Caco-2 (cell line): Measurements from ENCODE around the gene CALB2. TPM values are rescaled to one million over a fixed set of nuclear protein-coding genes. Genes with fewer than 3 reads are reported as not detected.

Source experiments
- BruUV-seq: library from RNA; stranded (reverse); fragments of 400-500 nt; replicated peaks from 2 replicates; lab custom pipeline; 2021; lab: Mats Ljungman, UMichigan
- CTCF ChIA-PET: fragments of 300-600 bp; sonication (Branson Sonifier 250); formaldehyde crosslinking; loops from one replicate; lab custom pipeline; 2022; ENCODE audit warnings: antibody characterized with exemption; lab: Charles Lee
- POLR2A ChIA-PET: fragments of 300-600 bp; sonication (Branson Sonifier 250); formaldehyde crosslinking; loops from one replicate; lab custom pipeline; 2022; ENCODE audit warnings: antibody characterized with exemption; lab: Charles Lee
- DNase-seq, 2 experiments: peaks; one replicate each; pipeline versions ENCODE4 v3.0.0 to v3.0.0-alpha.2; 2020 to 2022
- H3K27me3 ChIP-seq: replicated peaks from 2 replicates; pipeline ENCODE4 v1.6.0; 2011; ENCODE audit warnings: low read length; ENCODE audit not compliant: control insufficient read depth, insufficient read depth
- H3K36me3 ChIP-seq: 2 replicates; pipeline ENCODE4 v1.5.1; 2011; ENCODE audit warnings: low read length; ENCODE audit not compliant: control insufficient read depth, insufficient read depth
- H3K4me1 ChIP-seq: fragments of 250-450 bp; sonication (Bioruptor Pico); 2 replicates; pipeline ENCODE4 v1.5.1; 2020; ENCODE audit warnings: mild to moderate bottlenecking
- H3K4me3 ChIP-seq: 2 replicates; pipeline ENCODE4 v1.5.1; 2011; ENCODE audit warnings: low read depth, mild to moderate bottlenecking, control low read depth, low read length
- H3K9me3 ChIP-seq: fragments of 250-450 bp; sonication (Bioruptor Pico); 2 replicates; pipeline ENCODE4 v1.5.1; 2020; ENCODE audit warnings: mild to moderate bottlenecking, moderate library complexity
- H3K27ac Mint-ChIP-seq: one replicate; pipeline ENCODE4 v1.8.0; 2022; ENCODE audit warnings: mixed read lengths; ENCODE audit not compliant: unreplicated experiment
- H3K27me3 Mint-ChIP-seq: one replicate; pipeline ENCODE4 v1.8.0; 2022; ENCODE audit warnings: mixed read lengths; ENCODE audit not compliant: insufficient read depth, unreplicated experiment
- H3K36me3 Mint-ChIP-seq: one replicate; pipeline ENCODE4 v1.8.0; 2022; ENCODE audit warnings: mild to moderate bottlenecking, mixed read lengths; ENCODE audit not compliant: insufficient read depth, unreplicated experiment
- H3K4me1 Mint-ChIP-seq: one replicate; pipeline ENCODE4 v1.8.0; 2022; ENCODE audit warnings: low read depth, mixed read lengths; ENCODE audit not compliant: unreplicated experiment
- H3K4me3 Mint-ChIP-seq: one replicate; pipeline ENCODE4 v1.8.0; 2022; ENCODE audit warnings: mild to moderate bottlenecking, moderate library complexity, mixed read lengths; ENCODE audit not compliant: unreplicated experiment
- H3K9me3 Mint-ChIP-seq: one replicate; pipeline ENCODE4 v1.8.0; 2022; ENCODE audit warnings: mixed read lengths; ENCODE audit not compliant: unreplicated experiment
- intact Hi-C: fragments of 100-400 bp; cut with micrococcal nuclease; formaldehyde crosslinking; loops from one replicate; pipeline ENCODE4 v1.10.0; 2022; ENCODE audit not compliant: unreplicated experiment
- total RNA-seq: library from RNA; stranded (reverse); gene quantifications from 2 replicates; pipeline ENCODE4 v1.2.3, GENCODE V29; 2022
- TF ChIP-seq, protein P1 (sequence below), 2 experiments: fragments of 200-600 bp in 1 of 2; IDR thresholded peaks; 1 replicate in 1 of 2; 2 replicates in 1 of 2; pipeline versions ENCODE4 v1.5.1 to v1.8.0; 2011 to 2022; ENCODE audit warnings: antibody characterized with exemption in 1 of 2, control low read depth in 1 of 2, inconsistent platforms in 1 of 2, low read depth in 1 of 2, low read length in 1 of 2, mild to moderate bottlenecking in 1 of 2, moderate library complexity in 1 of 2; ENCODE audit not compliant: insufficient read depth in 1 of 2, severe bottlenecking in 1 of 2, unreplicated experiment in 1 of 2

Gene CALB2
- total RNA-seq, 1 experiment from 2014 or later: not detected

DNA sequence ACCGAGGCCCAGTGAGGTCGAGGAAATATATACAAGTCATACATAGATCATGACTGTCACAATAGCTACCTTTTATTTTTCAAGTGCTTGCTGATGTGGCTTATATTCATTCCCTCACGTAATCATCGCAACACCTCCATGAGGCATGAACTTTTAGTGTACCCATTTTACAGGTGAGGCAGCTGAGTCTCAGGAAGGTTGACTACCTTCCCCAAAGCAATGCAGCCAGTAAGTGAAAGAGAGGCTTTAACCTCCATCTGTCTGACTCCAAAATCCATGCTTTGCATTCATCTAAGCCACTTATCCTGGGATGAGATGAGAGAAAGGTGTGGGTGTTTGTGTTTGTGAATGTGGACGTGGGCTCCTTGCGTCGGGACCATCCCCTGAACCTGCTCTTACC is 30.8 kb downstream of the CALB2 start:
- H3K36me3 Mint-ChIP-seq: no peaks in the 10 kb centered on the region
- H3K9me3 Mint-ChIP-seq: no peaks in the 10 kb centered on the region
- no peak overlapping the region for H3K27ac Mint-ChIP-seq
- Histone ChIP-seq H3K9me3 (no peaks in the 10 kb centered on the region), H3K36me3 (no peaks in the 10 kb centered on the region), H3K4me3 (no peak overlapping the region), H3K27me3 (0 out of 2 replicates have a peak, but pooled peaks cover 1% of the 10 kb centered on the region), H3K4me1 (no peaks in the 10 kb centered on the region)
- ChIA-PET CTCF (no interaction called here), POLR2A (no interaction called here)
- no peaks in the 10 kb centered on the region for H3K4me1 Mint-ChIP-seq
- intact Hi-C loops: no loop called here
- no peak overlapping the region for H3K4me3 Mint-ChIP-seq
- TF ChIP-seq, protein P1, sequence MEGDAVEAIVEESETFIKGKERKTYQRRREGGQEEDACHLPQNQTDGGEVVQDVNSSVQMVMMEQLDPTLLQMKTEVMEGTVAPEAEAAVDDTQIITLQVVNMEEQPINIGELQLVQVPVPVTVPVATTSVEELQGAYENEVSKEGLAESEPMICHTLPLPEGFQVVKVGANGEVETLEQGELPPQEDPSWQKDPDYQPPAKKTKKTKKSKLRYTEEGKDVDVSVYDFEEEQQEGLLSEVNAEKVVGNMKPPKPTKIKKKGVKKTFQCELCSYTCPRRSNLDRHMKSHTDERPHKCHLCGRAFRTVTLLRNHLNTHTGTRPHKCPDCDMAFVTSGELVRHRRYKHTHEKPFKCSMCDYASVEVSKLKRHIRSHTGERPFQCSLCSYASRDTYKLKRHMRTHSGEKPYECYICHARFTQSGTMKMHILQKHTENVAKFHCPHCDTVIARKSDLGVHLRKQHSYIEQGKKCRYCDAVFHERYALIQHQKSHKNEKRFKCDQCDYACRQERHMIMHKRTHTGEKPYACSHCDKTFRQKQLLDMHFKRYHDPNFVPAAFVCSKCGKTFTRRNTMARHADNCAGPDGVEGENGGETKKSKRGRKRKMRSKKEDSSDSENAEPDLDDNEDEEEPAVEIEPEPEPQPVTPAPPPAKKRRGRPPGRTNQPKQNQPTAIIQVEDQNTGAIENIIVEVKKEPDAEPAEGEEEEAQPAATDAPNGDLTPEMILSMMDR (IDR thresholded peaks at IDR 0.05; ENCODE audit: insufficient read depth in 1 of 2, low read depth in 1 of 2, low read length in 1 of 2, severe bottlenecking in 1 of 2, unreplicated experiment in 1 of 2): no peak
- DNase-seq: no peak
- peaks cover 32% of the 10 kb centered on the region for H3K27me3 Mint-ChIP-seq
- BruUV-seq: no TSS peak

DNA sequence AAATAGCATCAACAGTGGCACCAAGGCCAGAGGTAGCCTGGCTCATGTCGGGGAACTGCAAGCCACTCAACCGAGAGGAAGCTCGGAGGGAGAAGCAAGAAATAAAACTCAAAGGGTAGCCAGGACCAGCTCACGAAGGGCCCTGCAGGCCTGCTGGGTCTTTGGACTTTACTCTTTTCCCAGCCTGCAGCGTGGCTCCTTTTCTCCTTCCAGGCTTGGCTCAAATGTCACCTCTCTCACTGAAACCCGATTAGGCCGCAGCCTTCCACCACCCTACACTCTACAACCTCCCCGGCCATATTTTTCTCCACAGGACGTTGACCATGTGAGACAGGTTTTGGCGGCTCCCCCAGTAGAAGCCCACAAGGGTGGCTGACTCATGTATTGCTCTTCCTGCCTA is 38.1 kb downstream of the CALB2 start:
- Mint-ChIP-seq H3K27ac (no peak overlapping the region), H3K36me3 (no peaks in the 10 kb centered on the region), H3K4me1 (no peaks in the 10 kb centered on the region), H3K27me3 (peaks cover 28% of the 10 kb centered on the region), H3K9me3 (no peaks in the 10 kb centered on the region), H3K4me3 (no peak overlapping the region)
- ChIA-PET CTCF (interaction anchor here (0.8 kb wide), 1 partner anchor 16 kb away, joined by 4 read pairs; no protein-coding TSS in a partner anchor), POLR2A (no interaction called here)
- intact Hi-C loops: no loop called here
- no peak for DNase-seq
- Histone ChIP-seq H3K36me3 (no peaks in the 10 kb centered on the region), H3K4me3 (no peak overlapping the region), H3K9me3 (no peaks in the 10 kb centered on the region), H3K27me3 (0 out of 2 replicates have a peak, but pooled peaks cover 1% of the 10 kb centered on the region), H3K4me1 (no peaks in the 10 kb centered on the region)
- TF ChIP-seq, protein P1 (IDR thresholded peaks at IDR 0.05; ENCODE audit: insufficient read depth in 1 of 2, low read depth in 1 of 2, low read length in 1 of 2, severe bottlenecking in 1 of 2, unreplicated experiment in 1 of 2): no peak
- BruUV-seq: no TSS peak

GRCh38 chr16:71399801-71400563 is 41.5 kb downstream of the CALB2 start:
- H3K36me3 Mint-ChIP-seq: no peaks in the 10 kb centered on the region
- no peak overlapping the region for H3K27ac Mint-ChIP-seq
- no TSS peak for BruUV-seq
- H3K4me3 Mint-ChIP-seq: no peak overlapping the region
- Histone ChIP-seq H3K9me3 (peaks cover 6% of the 10 kb centered on the region), H3K36me3 (no peaks in the 10 kb centered on the region), H3K4me1 (no peaks in the 10 kb centered on the region), H3K4me3 (no peak overlapping the region), H3K27me3 (no peaks in the 10 kb centered on the region)
- DNase-seq: no peak
- ChIA-PET CTCF (no interaction called here), POLR2A (no interaction called here)
- H3K9me3 Mint-ChIP-seq: no peaks in the 10 kb centered on the region
- peaks cover 14% of the 10 kb centered on the region for H3K27me3 Mint-ChIP-seq
- intact Hi-C loops: no loop called here
- TF ChIP-seq, protein P1 (IDR thresholded peaks at IDR 0.05; ENCODE audit: insufficient read depth in 1 of 2, low read depth in 1 of 2, low read length in 1 of 2, severe bottlenecking in 1 of 2, unreplicated experiment in 1 of 2): no peak
- no peaks in the 10 kb centered on the region for H3K4me1 Mint-ChIP-seq
